Lower lobe of right lung (tissue), 2 donors: ENCODE results near the gene TSC22D4. TPM values are rescaled to one million over a fixed set of nuclear protein-coding genes. Genes with fewer than 3 reads are reported as not detected.

Experiments used
- ATAC-seq, 2 donors: fragments of 200-7000 bp; cut with Tn5 transposase; one replicate each; pipeline ENCODE4 v1.9.1; 2020 to 2022; ENCODE audit warnings: mild to moderate bottlenecking in 2 of 2, moderate library complexity in 2 of 2
- DNase-seq: peaks from one replicate; pipeline ENCODE4 v3.0.0-alpha.2; 2020
- H3K27ac ChIP-seq: fragments of 200-600 bp; one replicate; pipeline ENCODE4 v1.8.0; 2022
- H3K27me3 ChIP-seq: fragments of 200-600 bp; one replicate; pipeline ENCODE4 v1.8.0; 2022; ENCODE audit warnings: low read depth
- H3K36me3 ChIP-seq: fragments of 200-600 bp; one replicate; pipeline ENCODE4 v1.8.0; 2022; ENCODE audit warnings: mild to moderate bottlenecking
- H3K4me1 ChIP-seq: fragments of 200-600 bp; one replicate; pipeline ENCODE4 v1.8.0; 2022
- H3K4me3 ChIP-seq: fragments of 200-600 bp; one replicate; pipeline ENCODE4 v1.8.0; 2022; ENCODE audit warnings: mild to moderate bottlenecking
- H3K9me3 ChIP-seq: fragments of 200-600 bp; one replicate; pipeline ENCODE4 v1.8.0; 2022
- CTCF ChIP-seq: fragments of 200-600 bp; IDR thresholded peaks from one replicate; pipeline ENCODE4 v1.8.0; 2022; ENCODE audit warnings: antibody characterized with exemption, mild to moderate bottlenecking
- intact Hi-C: fragments of 100-400 bp; cut with DNase I; formaldehyde crosslinking; loops from one replicate; pipeline ENCODE4 v1.11.0; 2022
- total RNA-seq: library from RNA; stranded (reverse); fragmentation: NEBNext Ultra II Directional; extraction: Animal tissue kit (Norgen Biotek cat#: 25700); gene quantifications from one replicate; pipeline ENCODE4 v1.2.1, GENCODE V29; 2021
- donor health status: DM: no; HTN: yes; CAD: no; lungs with severe emphysema.

TSC22D4 gene
- total RNA-seq, 1 donor from 2014 or later = 53.6 TPM

GRCh38 chr7:100496509-100496908, 17.5 kb upstream of the TSC22D4 start:
- H3K27me3 ChIP-seq = peaks cover 7% of the 10 kb centered on the region
- TF ChIP-seq CTCF = no peak
- ATAC-seq = no peak

GRCh38 chr7:100493476-100494264, 14.7 kb upstream of the TSC22D4 start:
- Histone ChIP-seq H3K27ac (no peak overlapping the region), H3K36me3 (no peaks in the 10 kb centered on the region), H3K4me1 (peaks cover 14% of the 10 kb centered on the region), H3K4me3 (peak overlapping the region; percentile 49), H3K9me3 (no peaks in the 10 kb centered on the region), H3K27me3 (peaks cover 7% of the 10 kb centered on the region)
- peak; percentile 24 for TF ChIP-seq CTCF
- DNase-seq (peak; percentile 68), ATAC-seq (peak; percentile 65 to 72)
- intact Hi-C loops = no loop called here

More at GRCh38 chr7:100496509-100496908, 17.5 kb upstream of the TSC22D4 start:
- Histone ChIP-seq H3K36me3 (no peaks in the 10 kb centered on the region), H3K9me3 (no peaks in the 10 kb centered on the region), H3K4me1 (peaks cover 14% of the 10 kb centered on the region), H3K27ac (no peak overlapping the region), H3K4me3 (no peak overlapping the region)
- no peak for DNase-seq
- intact Hi-C loops = no loop called here

GRCh38 chr7:100492738-100493475, 13.9 kb upstream of the TSC22D4 start:
- H3K4me1 ChIP-seq = peaks cover 14% of the 10 kb centered on the region
- ATAC-seq (no peak), DNase-seq (no peak)
- no peaks in the 10 kb centered on the region for H3K36me3 ChIP-seq
- TF ChIP-seq CTCF = no peak
- H3K9me3 ChIP-seq = no peaks in the 10 kb centered on the region
- no peak overlapping the region for H3K27ac ChIP-seq
- peak overlapping the region; percentile 49 for H3K4me3 ChIP-seq
- peaks cover 7% of the 10 kb centered on the region for H3K27me3 ChIP-seq
- intact Hi-C loops = no loop called here

GRCh38 chr7:100491192-100491578, 12.2 kb upstream of the TSC22D4 start:
- no peaks in the 10 kb centered on the region for H3K9me3 ChIP-seq
- no peak overlapping the region for H3K27ac ChIP-seq
- DNase-seq = no peak
- peaks cover 14% of the 10 kb centered on the region for H3K4me1 ChIP-seq
- ATAC-seq = no peak
- no peak overlapping the region for H3K4me3 ChIP-seq
- intact Hi-C loops = no loop called here
- H3K36me3 ChIP-seq = no peaks in the 10 kb centered on the region
- TF ChIP-seq CTCF = no peak
- H3K27me3 ChIP-seq = peaks cover 7% of the 10 kb centered on the region

GRCh38 chr7:100490483-100491191, 11.6 kb upstream of the TSC22D4 start:
- intact Hi-C loops = no loop called here
- Histone ChIP-seq H3K27ac (no peak overlapping the region), H3K36me3 (no peaks in the 10 kb centered on the region), H3K9me3 (no peaks in the 10 kb centered on the region), H3K4me3 (no peak overlapping the region), H3K27me3 (peaks cover 7% of the 10 kb centered on the region), H3K4me1 (peaks cover 14% of the 10 kb centered on the region)
- no peak for ATAC-seq
- no peak for TF ChIP-seq CTCF
- no peak for DNase-seq
